ENCODE measurements around the gene ZNF610.
"Not testable (repeated sequence)": the region's sequence is repeated elsewhere in the genome, so short reads cannot be mapped to it uniquely, and the experiment has no call there.

ZNF610 gene

GRCh38 chr19:52336117-52336790, at the start of gene ZNF610:
ZNF610 (plus strand) TSS chr19:52336243; CDS start chr19:52349173, 12,930 bp downstream.
- peak; percentile 90 for DNase-seq

GRCh38 chr19:52286256-52286655, 49.8 kb upstream of the ZNF610 start:
- DNase-seq = no peak

DNA sequence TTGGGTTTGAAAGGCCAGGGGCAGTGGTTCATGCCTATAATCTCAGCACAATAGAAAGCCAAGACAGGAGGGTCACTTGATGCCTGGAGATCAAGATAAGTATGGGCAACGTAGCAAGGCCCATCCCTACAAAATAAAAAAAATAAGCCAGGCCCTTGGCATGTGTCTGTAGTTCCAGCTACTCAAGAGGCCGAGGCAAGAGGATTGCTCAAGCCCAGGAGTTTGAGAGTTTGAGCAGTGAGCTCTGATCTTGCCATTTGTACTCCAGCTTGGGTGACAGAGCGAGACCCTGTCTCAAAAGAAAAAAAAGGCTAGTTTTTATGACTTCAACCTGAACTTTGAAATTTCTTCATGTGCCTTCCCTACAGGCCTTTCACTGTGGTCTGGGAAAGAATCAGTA, 44.3 kb upstream of the ZNF610 start:
- DNase-seq = no peak

DNA sequence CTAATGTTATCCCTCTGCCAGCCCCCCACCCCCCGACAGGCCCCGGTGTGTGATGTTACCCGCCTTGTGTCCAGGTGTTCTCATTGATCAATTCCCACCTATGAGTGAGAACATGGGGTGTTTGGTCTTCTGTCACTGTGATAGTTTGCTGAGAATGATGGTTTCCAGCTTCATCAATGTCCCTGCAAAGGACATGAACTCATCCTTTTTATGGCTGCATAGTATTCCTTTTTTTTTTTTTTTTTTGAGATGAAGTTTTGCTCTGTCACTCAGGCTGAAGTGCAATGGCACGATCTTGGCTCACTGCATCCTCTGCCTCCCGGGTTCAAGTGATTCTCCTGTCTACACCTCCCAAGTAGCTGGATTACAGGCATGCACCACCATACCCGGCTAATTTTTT, 43.1 kb upstream of the ZNF610 start:
- DNase-seq = not testable (repeated sequence)

DNA sequence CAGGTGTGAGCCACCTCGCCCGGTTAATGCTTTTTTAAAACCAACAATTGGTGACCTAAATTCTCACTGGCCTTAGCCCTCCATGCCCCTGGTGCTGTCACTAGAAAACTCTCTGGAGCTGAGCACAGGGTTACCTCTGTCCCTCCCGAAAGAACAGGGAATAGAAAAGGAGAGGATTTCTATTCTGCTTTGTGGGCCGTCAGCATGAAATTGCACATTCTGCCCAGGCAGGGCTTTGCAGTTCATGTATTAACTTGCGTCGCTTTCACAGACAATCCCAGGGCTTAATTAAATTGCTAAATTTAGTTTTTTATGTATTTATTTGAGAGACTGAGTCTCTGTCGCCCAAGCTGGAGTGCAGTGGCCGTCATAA, 39.7 kb upstream of the ZNF610 start:
- DNase-seq = no peak

DNA sequence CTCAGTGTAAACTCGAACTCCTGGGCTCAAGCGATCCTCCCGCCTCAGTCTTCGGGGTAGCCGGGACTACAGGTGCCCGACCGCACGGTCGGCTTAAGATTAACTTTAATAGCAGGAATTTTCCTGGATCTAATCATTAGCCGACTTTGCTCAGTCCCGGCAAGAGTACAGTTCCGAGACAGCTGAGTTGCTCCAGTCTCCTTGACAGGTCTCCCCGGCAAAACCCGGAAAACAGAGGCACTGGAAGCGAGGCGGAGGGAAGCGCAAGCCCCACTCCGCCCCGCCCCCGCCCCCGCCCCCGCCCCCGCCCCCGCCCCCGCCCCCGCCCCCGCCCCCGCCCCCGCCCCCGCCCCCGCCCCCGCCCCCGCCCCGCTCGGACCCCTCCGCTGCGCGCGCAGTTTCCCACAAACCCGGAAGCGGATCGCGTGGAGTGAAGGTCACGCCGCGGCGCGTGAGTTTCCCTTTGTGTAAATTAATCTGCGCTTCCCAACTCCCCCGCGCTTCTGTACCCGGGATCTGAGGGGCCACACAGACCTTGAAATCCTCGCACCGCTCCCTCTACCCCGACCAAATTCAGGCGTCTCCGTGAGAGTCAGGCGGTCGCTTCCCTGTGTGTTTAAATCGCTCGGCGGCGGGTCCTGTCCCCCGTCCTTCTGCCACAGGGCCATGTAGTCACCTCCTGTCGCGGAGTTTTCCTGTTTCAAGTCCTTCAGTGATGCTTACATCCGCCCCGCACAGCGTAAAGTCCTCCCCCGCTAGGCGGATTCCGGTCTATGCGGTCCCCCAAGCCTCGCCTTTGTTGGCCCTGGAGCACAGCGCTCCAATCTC, 39.1 kb upstream of the ZNF610 start, which contains the start of gene ZNF480:
ZNF480 (plus strand) TSS at position 397 of the 828 bp plus-strand sequence. CDS start 3,244 bp downstream, outside the sequence.
- peak; percentile 85 for DNase-seq

GRCh38 chr19:52297601-52298364, 38.3 kb upstream of the ZNF610 start:
- DNase-seq = peak; percentile 56

DNA sequence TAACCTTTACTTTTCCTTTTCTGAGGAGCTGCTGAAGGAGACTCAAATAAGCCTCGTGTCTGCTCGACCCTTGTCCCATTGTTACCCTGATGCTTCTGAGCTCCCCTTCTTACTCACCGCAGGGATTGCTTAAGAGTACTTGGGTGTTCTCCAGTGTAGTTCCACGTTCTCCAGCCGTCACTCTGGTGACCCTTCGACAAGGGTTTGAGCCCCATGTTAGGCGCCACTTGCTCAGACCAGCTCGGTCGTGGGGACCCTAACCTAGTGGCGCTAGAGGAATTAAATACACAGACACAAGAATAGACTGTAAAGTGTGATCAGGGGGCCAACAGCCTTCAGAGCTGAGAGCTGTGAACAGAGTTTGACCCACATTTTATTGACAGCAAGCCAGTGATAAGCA, 28.8 kb upstream of the ZNF610 start:
- no peak for DNase-seq

DNA sequence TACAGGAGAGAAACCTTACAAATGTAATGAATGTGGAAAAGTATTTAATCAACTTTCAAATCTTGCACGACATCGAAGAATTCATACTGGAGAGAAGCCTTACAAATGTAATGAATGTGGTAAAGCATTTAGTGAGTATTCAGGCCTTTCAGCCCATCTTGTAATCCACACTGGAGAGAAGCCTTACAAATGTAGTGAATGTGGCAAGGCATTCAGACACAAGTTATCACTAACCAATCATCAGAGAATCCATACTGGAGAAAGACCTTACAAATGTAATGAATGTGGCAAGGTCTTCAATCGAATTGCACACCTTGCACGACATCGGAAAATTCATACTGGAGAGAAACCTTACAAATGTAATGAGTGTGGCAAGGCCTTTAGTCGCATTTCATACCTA, 13.6 kb upstream of the ZNF610 start:
- DNase-seq = no peak

- DNase-seq = no peak
Observed at GRCh38 chr19:52331757-52332156, 4.3 kb upstream of the ZNF610 start.

DNA sequence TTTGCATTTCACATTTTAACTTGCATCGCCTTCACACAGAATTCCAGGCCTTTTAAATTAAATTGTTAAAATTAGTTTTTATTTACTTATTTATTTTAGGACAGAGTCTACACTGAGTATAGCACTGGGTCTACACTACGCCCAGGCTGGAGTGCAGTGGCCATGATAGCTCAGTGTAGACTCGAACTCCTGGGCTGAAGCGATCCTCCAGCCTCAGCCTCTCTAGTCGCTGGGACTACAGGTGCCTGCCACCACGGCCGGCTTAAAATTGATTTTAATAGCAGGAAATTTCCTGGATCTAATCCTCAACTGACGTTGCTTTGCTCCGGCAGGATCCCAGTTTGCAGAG, 301 bp upstream of the ZNF610 start:
- DNase-seq = no peak

GRCh38 chr19:52336791-52337381, 843 bp downstream of the ZNF610 start:
- no peak for DNase-seq

GRCh38 chr19:52339022-52339421, 3.0 kb downstream of the ZNF610 start:
- DNase-seq = not testable (repeated sequence)

DNA sequence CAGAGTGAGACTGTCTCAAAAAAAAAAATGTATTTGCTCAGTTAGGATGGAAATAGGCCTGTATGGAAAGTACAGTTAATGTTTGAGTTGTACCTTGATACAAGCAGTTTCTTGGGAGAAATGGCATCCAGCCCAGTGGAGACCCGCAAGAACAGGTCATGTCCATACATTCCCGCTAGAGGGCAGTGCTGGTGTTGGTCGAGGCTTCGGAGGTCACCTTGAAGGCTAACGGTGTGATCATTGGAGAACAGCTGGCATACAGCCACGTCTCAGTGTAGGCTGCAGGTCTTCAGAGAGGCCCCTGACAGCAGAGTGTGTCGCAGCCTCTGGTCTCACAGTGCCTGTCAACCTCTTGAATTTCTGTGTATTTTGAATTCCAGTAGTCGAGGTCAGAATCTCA, 7.5 kb downstream of the ZNF610 start:
- peak; percentile 34 for DNase-seq

- no peak for DNase-seq
Observed at GRCh38 chr19:52345162-52345561, 9.1 kb downstream of the ZNF610 start.

DNA sequence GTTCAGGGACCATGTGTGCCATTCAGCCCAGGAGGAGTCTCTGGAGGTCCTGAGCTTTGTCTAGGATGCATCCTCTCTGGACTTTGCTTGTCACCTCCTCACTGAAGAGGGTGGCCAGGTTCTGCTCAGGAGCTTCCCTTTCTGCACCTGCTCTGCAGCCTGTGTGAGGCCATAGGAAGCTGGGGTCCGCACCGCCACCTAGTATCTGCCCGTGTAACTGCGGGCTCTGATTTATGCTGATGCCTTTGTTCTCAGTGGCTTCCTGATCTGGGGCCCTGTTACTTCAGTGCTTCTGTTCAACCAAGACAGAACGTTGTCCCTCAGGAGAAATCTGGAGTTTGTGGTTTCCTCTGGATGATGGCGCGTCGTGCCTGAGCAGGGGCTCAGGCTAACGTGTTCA, 15.5 kb downstream of the ZNF610 start:
- DNase-seq = no peak

DNA sequence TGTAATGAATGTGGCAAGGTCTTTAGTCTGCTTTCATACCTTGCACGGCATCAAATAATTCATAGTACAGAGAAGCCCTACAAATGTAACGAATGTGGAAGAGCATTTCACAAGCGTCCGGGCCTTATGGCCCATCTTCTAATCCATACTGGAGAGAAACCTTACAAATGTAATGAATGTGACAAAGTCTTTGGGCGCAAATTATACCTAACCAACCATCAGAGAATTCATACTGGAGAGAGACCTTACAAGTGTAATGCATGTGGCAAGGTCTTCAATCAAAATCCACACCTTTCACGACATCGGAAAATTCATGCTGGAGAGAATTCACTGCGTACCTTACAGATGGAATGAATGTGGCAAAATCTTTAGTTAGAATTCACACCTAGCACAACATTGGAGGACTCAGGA, 30.4 kb downstream of the ZNF610 start:
- DNase-seq = no peak

DNA sequence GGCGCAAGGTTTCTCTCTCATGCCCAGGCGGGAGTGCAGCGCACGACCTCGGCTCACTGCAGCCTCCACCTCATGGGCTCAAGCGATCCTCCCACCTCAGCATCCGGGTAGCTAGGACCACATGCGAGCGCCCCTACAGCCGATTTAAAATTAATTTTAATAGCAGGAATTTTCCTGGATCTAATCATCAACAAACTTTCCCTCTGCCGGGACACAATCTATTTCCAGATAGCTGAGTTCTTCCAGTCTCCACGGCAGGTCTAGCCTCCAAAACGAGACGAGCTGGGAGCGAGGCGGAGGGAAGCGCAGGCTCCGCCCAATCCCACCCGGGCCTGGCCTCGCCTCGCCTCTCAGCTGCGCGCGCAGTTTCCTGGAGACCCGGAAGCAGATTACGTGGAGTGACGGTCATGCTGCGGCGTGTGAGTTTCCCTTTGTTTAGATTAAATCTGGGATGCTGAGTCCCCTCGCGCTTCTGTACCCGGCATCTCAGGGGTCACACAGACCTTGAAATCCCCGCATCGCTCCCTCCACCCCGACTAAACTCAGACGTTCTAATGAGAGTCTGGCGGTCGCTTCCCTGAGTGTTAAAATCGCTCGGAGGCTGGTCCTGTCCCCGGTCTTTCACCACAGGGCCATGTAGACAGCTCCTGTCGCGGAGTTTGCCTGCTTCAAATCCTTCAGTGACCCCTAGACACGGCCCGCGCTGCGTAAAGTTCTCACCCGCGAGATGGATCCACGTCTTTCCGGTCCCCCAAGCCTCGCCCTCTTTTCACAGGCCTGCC, 33.7 kb downstream of the ZNF610 start, which contains the start of gene ZNF880:
ZNF880 (plus strand) TSS at position 365 of the 782 bp plus-strand sequence; CDS start at position 408, 43 bp downstream.
- peak; percentile 93 for DNase-seq

DNA sequence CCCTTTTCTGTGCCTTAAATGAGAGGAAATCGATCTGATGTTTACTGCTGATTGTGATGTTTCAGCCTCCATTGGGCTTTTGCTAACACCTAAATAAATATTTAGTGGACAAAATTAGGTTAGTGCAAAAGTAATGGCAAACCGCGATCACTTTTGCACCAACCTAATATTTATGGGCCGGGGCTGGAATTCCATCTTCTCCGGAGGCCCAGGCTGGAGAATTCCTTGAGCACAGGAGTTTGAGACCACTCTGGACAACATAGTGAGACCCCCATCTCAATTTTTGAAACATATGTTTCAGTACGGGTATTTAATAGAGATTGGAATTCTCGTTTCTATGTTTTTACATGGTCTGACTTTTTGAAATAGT, 34.3 kb downstream of the ZNF610 start:
- no peak for DNase-seq

GRCh38 chr19:52391135-52391534, 55.1 kb downstream of the ZNF610 start:
- no peak for DNase-seq

DNA sequence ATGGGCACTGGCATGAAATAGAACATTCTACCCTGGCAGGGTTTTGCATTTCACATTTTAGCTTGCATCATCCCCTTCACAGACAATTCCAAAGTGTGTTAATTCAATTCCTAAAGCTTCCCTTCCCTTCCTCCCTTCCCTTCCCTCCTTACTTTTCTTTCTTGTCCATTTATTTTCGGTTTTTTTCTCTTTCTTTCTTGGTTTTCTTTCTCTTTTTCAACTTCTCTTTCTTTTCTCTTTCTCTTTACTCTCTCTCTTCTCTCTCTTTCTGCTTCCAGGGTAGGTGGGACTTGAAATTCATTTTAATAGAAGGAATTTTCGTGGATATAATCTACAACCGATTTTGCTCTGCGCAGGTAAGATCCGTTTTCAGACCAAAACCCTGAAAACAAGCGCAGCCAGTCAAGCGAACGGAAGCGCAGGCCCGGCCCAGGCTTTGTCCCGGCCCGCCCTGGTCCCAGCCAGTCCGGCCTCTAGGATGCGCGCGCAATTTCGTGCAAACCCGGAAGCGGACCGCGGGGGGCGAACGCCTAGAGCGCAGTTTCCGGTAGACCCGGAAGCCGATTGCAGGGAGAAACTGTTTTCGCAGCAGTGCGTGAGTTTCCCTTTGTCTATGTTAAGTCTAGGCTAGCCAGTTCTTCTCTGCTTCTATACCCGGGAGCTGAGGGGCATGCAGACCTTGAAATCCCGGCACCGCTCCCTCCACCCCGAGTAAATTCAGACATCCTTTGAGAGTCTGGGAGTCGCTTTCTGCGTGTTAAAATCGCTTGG, 61.5 kb downstream of the ZNF610 start, which contains the start of gene ZNF528:
ZNF528 (plus strand) TSS at position 540 of the 771 bp plus-strand sequence. CDS start 4,165 bp downstream, outside the sequence.
- peak; percentile 95 for DNase-seq

Measured in midbrain (tissue), 1 donor.